NCI-H526 treated with DMSO at 0.1 percent for 48 hours (cell line): ENCODE results near the gene RIPPLY2.
"Not testable (repeated sequence)": the region's sequence is repeated elsewhere in the genome, so short reads cannot be mapped to it uniquely, and the experiment has no call there.

Experiments used
- DNase-seq: peaks from one replicate; lab custom pipeline; 2025; lab: John Stamatoyannopoulos, UW

Gene RIPPLY2

GRCh38 chr6:83860359-83860755, 7.2 kb downstream of the RIPPLY2 start:
- no peak for DNase-seq

GRCh38 chr6:83860782-83861495, 7.8 kb downstream of the RIPPLY2 start:
- DNase-seq, result no peak

- no peak for DNase-seq
Measured at GRCh38 chr6:83862776-83863471, 9.8 kb downstream of the RIPPLY2 start.

GRCh38 chr6:83867043-83867442, 13.9 kb downstream of the RIPPLY2 start:
- no peak for DNase-seq

GRCh38 chr6:83867527-83868161, 14.5 kb downstream of the RIPPLY2 start:
- no peak for DNase-seq

GRCh38 chr6:83868639-83869038, 15.5 kb downstream of the RIPPLY2 start:
- DNase-seq, result no peak

GRCh38 chr6:83870649-83871048, 17.5 kb downstream of the RIPPLY2 start:
- no peak for DNase-seq

GRCh38 chr6:83872386-83873118, 19.4 kb downstream of the RIPPLY2 start:
- no peak for DNase-seq

GRCh38 chr6:83873869-83874268, 20.7 kb downstream of the RIPPLY2 start:
- no peak for DNase-seq

GRCh38 chr6:83875843-83876242, 22.7 kb downstream of the RIPPLY2 start:
- DNase-seq, result no peak

- DNase-seq, result no peak
Measured at GRCh38 chr6:83878902-83879644, 25.9 kb downstream of the RIPPLY2 start.

GRCh38 chr6:83879746-83880145, 26.6 kb downstream of the RIPPLY2 start:
- DNase-seq, result no peak

GRCh38 chr6:83883240-83883639, 30.1 kb downstream of the RIPPLY2 start:
- no peak for DNase-seq

- peak; percentile 30 for DNase-seq
Measured at GRCh38 chr6:83884523-83884922, 31.4 kb downstream of the RIPPLY2 start.

GRCh38 chr6:83885984-83886383, 32.8 kb downstream of the RIPPLY2 start:
- DNase-seq, result no peak

GRCh38 chr6:83889621-83890020, 36.5 kb downstream of the RIPPLY2 start:
- no peak for DNase-seq

- DNase-seq, result no peak
Measured at GRCh38 chr6:83890520-83890919, 37.4 kb downstream of the RIPPLY2 start.

- DNase-seq, result no peak
Measured at GRCh38 chr6:83891586-83891985, 38.4 kb downstream of the RIPPLY2 start.

- no peak for DNase-seq
Measured at GRCh38 chr6:83893024-83893423, 39.9 kb downstream of the RIPPLY2 start.

GRCh38 chr6:83897094-83897493, 43.9 kb downstream of the RIPPLY2 start:
- DNase-seq, result not testable (repeated sequence)

- no peak for DNase-seq
Measured at GRCh38 chr6:83901624-83902023, 48.5 kb downstream of the RIPPLY2 start.

- DNase-seq, result no peak
Measured at GRCh38 chr6:83904395-83904794, 51.2 kb downstream of the RIPPLY2 start.
